NCI-H2196 treated with DMSO at 0.1 percent for 48 hours (cell line): ENCODE results near the gene ARHGAP10.
A peak's percentile ranks its signal among the peaks of the same experiment; 100 is the strongest.

Experiments used
- DNase-seq: peaks from one replicate; lab custom pipeline; 2025; ENCODE audit not compliant: unreplicated experiment; lab: John Stamatoyannopoulos, UW

Gene ARHGAP10

GRCh38 chr4:147731580-147732517 lies at the start of gene ARHGAP10:
TSS of gene ARHGAP10 (plus strand) at chr4:147732088. CDS start at chr4:147732302, 214 bp downstream.
- no peak for DNase-seq

DNA sequence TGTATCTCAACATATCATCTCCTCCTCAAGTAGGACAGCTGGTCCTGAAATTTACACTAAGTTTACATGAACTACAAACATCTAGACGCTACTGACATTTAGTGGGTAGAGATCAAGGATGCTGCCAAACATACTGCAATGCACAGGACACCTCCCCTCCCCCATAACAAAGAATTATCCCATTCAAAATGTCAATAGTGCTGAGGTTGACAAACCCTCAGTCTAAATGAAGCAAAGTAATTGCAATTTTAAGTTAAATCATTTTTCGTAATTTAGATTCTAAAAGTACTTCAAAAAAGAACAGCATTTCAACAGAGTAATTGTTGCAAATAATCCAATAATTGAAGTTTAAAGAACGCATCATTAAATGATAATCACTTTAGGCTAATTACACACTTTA lies 49.1 kb upstream of the ARHGAP10 start:
- no peak for DNase-seq

GRCh38 chr4:147683188-147683591 lies 48.7 kb upstream of the ARHGAP10 start:
- no peak for DNase-seq

DNA sequence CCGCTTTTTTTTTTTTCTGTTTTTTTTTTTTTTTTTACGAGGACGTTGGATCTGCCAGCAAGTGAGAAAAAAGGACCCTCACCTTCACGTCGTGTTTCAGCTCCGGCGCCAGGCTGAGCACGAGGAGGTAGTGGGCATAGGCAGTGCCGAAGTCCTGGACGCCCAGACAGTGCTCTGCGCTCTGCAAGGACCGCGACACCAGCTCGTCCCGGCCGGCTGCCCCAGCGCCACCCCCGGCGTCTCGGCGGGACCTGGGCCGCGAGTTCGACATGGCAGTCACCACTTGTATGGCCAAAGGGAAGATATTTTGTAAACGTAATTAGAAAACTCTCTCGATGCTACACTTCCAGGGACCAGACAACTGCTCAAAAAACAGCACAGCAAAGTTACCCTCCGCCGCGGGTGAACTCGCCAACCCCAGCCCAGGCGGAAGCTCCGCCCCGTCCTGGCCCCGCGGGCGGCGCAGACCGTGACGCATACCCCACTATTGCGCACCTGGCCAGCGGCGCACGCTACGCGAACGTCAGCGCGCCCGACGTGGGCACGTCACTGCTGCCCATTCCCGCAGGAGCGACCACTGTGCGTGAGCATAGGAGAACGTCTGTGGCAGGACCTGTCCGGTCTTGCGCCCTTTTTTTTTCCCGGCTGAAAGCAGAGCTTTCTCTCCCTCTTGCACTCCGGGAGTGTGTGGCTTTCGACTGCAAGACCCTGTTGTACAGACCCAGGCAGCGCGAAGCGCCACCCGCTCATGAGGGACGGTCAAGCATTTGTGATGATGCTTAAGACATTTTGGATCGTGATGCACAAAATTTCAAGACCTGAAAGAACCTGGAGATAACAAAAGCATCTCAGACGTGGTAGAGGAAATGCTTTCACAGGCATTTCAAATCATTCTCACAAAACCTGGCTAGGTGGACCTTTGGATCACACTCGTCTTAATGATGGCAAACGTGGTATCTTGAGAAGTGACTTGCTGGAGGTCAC lies 47.9 kb upstream of the ARHGAP10 start, which contains the start of gene PRMT9:
PRMT9 (minus strand) TSS at position 447 of the 984 bp plus-strand sequence; CDS start at position 271, 176 bp downstream.
- peak; percentile 41 for DNase-seq

DNA sequence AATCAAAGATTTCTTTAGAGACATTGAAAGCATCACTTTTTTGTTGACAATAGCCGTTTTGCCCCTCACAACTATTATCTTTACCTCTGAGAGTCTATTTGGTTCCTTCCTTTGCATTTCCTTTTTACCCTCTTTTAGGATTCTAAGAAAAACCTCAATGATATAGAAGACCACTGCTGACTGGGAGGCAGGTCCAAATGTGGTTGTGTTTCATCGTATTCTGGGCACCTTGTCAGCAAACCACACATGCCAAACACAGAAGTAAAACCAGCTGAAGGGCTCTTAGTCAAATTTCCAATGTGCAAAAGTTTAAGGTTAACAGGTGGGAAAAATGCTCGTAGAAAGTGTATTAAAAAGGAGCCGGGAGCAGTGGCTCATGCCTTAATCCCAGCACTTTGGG lies 42.8 kb upstream of the ARHGAP10 start:
- DNase-seq, result no peak

- DNase-seq, result no peak
Observed at GRCh38 chr4:147691820-147692219, 40.1 kb upstream of the ARHGAP10 start.

DNA sequence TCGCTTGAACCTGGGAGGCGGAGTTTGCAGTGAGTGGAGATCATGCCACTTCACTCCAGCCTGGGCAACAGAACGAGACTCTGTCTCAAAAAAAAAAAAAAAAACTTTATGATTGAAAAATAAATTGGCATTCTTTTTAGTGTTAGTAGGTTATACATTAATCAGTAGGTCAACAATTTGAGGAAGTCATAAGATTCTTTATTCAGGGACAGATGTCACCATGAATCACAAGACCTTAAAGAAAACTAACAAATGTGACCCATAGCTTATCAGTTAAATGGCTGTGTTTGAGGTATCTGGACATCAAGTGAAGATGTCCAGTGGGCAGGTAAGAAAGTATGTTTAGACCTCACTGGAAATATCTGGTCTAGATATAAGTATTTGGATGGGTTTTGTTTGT lies 38.7 kb upstream of the ARHGAP10 start:
- no peak for DNase-seq

DNA sequence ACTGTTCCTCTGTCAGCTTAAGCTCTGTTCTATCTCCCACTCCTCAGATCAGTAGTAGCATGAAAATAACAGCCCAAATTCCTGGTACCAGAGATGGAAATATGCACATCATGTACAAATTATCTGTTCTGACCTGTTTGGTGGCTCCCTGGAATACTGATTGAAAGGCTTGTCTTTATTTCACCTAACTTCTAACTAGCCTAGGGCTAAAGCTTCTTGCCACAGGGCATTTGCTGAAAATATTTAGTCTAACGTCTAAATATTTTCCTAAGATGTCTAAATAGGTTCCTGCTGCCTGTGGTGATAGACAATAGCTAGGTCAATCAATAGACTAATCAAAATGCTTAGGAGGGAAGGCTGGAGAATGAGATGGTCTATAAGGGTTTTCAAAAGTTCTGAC lies 35.0 kb upstream of the ARHGAP10 start:
- DNase-seq, result no peak

DNA sequence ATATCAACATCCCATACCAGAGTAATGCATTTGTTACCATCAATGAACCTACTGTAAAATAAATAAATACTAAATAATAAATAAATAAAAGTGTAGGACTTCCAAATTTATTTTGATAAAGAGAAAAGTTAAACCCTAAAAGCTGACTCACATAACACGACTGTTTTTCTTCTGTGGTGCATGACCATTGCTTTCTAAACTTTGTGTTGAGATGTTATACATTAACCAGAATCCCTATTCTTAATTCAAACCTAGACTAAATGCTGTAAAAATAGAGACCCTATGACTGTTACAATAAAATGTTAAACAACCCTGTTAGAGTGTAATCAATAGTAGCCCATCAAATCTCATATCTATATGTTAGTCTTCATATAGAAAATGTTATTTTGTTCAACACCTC lies 27.0 kb upstream of the ARHGAP10 start:
- DNase-seq, result no peak

- no peak for DNase-seq
Observed at GRCh38 chr4:147707892-147708672, 23.8 kb upstream of the ARHGAP10 start.

DNA sequence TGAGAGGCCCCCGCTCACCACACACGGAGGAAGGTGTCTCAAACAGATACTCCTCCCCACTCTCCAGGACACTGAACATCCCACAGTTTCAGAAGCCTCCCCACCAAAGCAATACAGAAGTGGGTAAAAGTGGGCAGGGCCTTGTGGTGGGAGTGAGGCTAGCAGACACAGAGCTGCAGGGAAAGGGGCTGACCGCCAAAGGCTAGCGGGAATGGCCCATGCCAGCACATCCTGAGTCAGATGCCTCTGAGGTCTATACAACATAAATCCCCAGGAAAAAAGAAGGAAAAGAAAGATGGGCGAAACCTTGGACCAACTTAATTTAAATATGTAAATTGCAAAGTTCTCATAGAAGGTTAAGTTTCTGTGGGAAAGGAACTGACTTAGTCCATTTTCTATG lies 21.9 kb upstream of the ARHGAP10 start:
- no peak for DNase-seq

- DNase-seq, result no peak
Observed at GRCh38 chr4:147714575-147715401, 17.1 kb upstream of the ARHGAP10 start.

- DNase-seq, result no peak
Observed at GRCh38 chr4:147717878-147718277, 14.0 kb upstream of the ARHGAP10 start.

- DNase-seq, result no peak
Observed at GRCh38 chr4:147723326-147723725, 8.6 kb upstream of the ARHGAP10 start.

- DNase-seq, result no peak
Observed at GRCh38 chr4:147724468-147725201, 7.3 kb upstream of the ARHGAP10 start.

GRCh38 chr4:147725673-147726072 lies 6.2 kb upstream of the ARHGAP10 start:
- no peak for DNase-seq

- DNase-seq, result no peak
Observed at GRCh38 chr4:147727476-147728028, 4.3 kb upstream of the ARHGAP10 start.

DNA sequence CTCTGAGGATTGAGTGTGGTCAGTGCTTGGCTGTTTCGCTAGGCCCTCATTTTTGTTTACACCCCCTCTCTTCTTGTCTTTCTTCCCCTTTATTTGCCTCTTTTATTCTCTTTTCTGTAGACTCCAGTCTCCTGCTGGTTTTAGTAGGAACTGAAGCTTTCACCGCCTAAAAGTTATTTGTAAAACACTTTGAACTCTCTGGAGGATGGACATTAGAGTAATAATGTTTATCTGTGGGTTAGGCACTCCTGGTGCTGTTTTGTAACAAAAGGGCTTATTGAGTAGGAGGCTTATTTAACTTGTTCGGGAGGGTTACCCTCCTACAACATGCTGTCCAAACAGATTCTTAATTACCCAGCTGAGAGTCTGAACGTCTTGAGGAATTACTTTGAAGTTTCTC lies 1.6 kb upstream of the ARHGAP10 start:
- DNase-seq, result no peak
